Measurements from ENCODE around the gene PNPLA1. TPM values are rescaled to one million over a fixed set of nuclear protein-coding genes. Genes with fewer than 3 reads are reported as not detected.

Gene PNPLA1
- total RNA-seq, 1 donor, result under 0.01 TPM

GRCh38 chr6:36315921-36316320 lies 46.1 kb downstream of the PNPLA1 start:
- Histone ChIP-seq H3K36me3 (ENCODE audit: insufficient read depth, low read length) (no peaks in the 10 kb centered on the region), H4K20me1 (ENCODE audit: insufficient read depth, low read length) (no peaks in the 10 kb centered on the region), H3K4me1 (ENCODE audit: insufficient read depth, low read length) (peaks cover 6% of the 10 kb centered on the region), H3K9me3 (ENCODE audit: low read depth, low read length) (no peaks in the 10 kb centered on the region), H3K79me2 (ENCODE audit: insufficient read depth, low read length) (no peaks in the 10 kb centered on the region), H2AFZ (ENCODE audit: low read length) (no peak overlapping the region), H3K27ac (ENCODE audit: low read depth, low read length) (no peak overlapping the region), H3K4me3 (ENCODE audit: insufficient read depth, low read length) (no peak overlapping the region), H3K27me3 (ENCODE audit: insufficient read depth, low read length) (peaks cover 47% of the 10 kb centered on the region), H3K4me2 (ENCODE audit: insufficient read depth, low read length) (no peak overlapping the region)
- no peak for TF ChIP-seq CTCF (IDR thresholded peaks at IDR 0.05; ENCODE audit: extremely low read depth, low read depth, low read length)
- no peak for DNase-seq (ENCODE audit: insufficient read length, low spot score, missing footprints)

- peaks cover 5% of the 10 kb centered on the region for H3K4me1 ChIP-seq (ENCODE audit: insufficient read depth, low read length)
- no peak overlapping the region for H2AFZ ChIP-seq (ENCODE audit: low read length)
- H3K27ac ChIP-seq (ENCODE audit: low read depth, low read length), result no peak overlapping the region
- H3K27me3 ChIP-seq (ENCODE audit: insufficient read depth, low read length), result peaks cover 39% of the 10 kb centered on the region
- no peaks in the 10 kb centered on the region for H3K79me2 ChIP-seq (ENCODE audit: insufficient read depth, low read length)
- no peak for DNase-seq (ENCODE audit: insufficient read length, low spot score, missing footprints)
- TF ChIP-seq CTCF (IDR thresholded peaks at IDR 0.05; ENCODE audit: extremely low read depth, low read depth, low read length), result no peak
- H3K9me3 ChIP-seq (ENCODE audit: low read depth, low read length), result no peaks in the 10 kb centered on the region
- H3K4me3 ChIP-seq (ENCODE audit: insufficient read depth, low read length), result no peak overlapping the region
- no peaks in the 10 kb centered on the region for H3K36me3 ChIP-seq (ENCODE audit: insufficient read depth, low read length)
- H4K20me1 ChIP-seq (ENCODE audit: insufficient read depth, low read length), result no peaks in the 10 kb centered on the region
- no peak overlapping the region for H3K4me2 ChIP-seq (ENCODE audit: insufficient read depth, low read length)
Observed at GRCh38 chr6:36317623-36318022, 47.8 kb downstream of the PNPLA1 start.

GRCh38 chr6:36318690-36319435 lies 49.0 kb downstream of the PNPLA1 start:
- H4K20me1 ChIP-seq (ENCODE audit: insufficient read depth, low read length), result no peaks in the 10 kb centered on the region
- TF ChIP-seq CTCF (IDR thresholded peaks at IDR 0.05; ENCODE audit: extremely low read depth, low read depth, low read length), result no peak
- no peak overlapping the region for H2AFZ ChIP-seq (ENCODE audit: low read length)
- H3K36me3 ChIP-seq (ENCODE audit: insufficient read depth, low read length), result no peaks in the 10 kb centered on the region
- no peaks in the 10 kb centered on the region for H3K9me3 ChIP-seq (ENCODE audit: low read depth, low read length)
- DNase-seq (ENCODE audit: insufficient read length, low spot score, missing footprints), result no peak
- no peak overlapping the region for H3K27ac ChIP-seq (ENCODE audit: low read depth, low read length)
- no peak overlapping the region for H3K4me3 ChIP-seq (ENCODE audit: insufficient read depth, low read length)
- no peaks in the 10 kb centered on the region for H3K79me2 ChIP-seq (ENCODE audit: insufficient read depth, low read length)
- peaks cover 39% of the 10 kb centered on the region for H3K27me3 ChIP-seq (ENCODE audit: insufficient read depth, low read length)
- no peak overlapping the region for H3K4me2 ChIP-seq (ENCODE audit: insufficient read depth, low read length)
- H3K4me1 ChIP-seq (ENCODE audit: insufficient read depth, low read length), result no peaks in the 10 kb centered on the region

GRCh38 chr6:36319436-36319762 lies 49.5 kb downstream of the PNPLA1 start:
- Histone ChIP-seq H3K4me3 (ENCODE audit: insufficient read depth, low read length) (no peak overlapping the region), H3K4me2 (ENCODE audit: insufficient read depth, low read length) (no peak overlapping the region), H3K27me3 (ENCODE audit: insufficient read depth, low read length) (peaks cover 39% of the 10 kb centered on the region), H3K4me1 (ENCODE audit: insufficient read depth, low read length) (no peaks in the 10 kb centered on the region), H2AFZ (ENCODE audit: low read length) (no peak overlapping the region), H4K20me1 (ENCODE audit: insufficient read depth, low read length) (no peaks in the 10 kb centered on the region), H3K36me3 (ENCODE audit: insufficient read depth, low read length) (no peaks in the 10 kb centered on the region), H3K79me2 (ENCODE audit: insufficient read depth, low read length) (no peaks in the 10 kb centered on the region), H3K27ac (ENCODE audit: low read depth, low read length) (no peak overlapping the region), H3K9me3 (ENCODE audit: low read depth, low read length) (no peaks in the 10 kb centered on the region)
- no peak for DNase-seq (ENCODE audit: insufficient read length, low spot score, missing footprints)
- no peak for TF ChIP-seq CTCF (IDR thresholded peaks at IDR 0.05; ENCODE audit: extremely low read depth, low read depth, low read length)
